NCI-H2227 treated with DMSO at 0.1 percent for 48 hours (cell line): ENCODE data around the gene SYK.
"Not testable (repeated sequence)": the region's sequence is repeated elsewhere in the genome, so short reads cannot be mapped to it uniquely, and the experiment has no call there.

Experiments
- DNase-seq: peaks from one replicate; lab custom pipeline; 2025; lab: John Stamatoyannopoulos, UW

SYK gene

DNA sequence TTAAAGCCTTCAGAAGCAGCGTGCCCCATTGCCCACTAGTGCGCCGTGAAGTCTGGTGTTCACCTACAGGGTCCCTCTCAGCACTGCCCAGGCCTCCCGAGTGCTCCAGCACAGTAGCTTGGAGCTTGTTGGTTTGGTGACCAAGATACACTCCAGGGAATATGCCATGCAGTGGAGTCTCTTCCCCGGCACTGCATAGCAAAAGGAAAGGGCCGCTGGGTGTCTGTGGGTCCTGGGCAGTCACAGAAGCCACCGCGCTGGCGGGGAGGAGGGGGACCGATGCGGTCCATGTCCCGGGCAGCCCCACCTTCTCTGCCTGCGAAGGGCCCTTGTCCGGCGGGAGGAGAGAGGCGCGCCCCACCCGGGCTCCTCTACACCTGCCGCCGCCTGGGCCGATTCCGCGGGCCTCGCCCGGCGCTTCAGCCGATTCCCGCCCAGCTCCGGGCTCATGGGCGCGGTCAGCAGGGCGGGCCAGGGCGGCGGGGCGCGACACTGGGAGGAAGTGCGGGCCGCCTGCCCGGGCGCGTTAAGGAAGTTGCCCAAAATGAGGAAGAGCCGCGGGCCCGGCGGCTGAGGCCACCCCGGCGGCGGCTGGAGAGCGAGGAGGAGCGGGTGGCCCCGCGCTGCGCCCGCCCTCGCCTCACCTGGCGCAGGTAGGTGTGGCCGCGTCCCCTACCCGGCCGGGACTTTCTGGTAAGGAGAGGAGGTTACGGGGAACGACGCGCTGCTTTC, at the start of gene SYK:
Gene SYK (plus strand): TSS at position 579 of the 732 bp plus-strand sequence. CDS start 42,080 bp downstream, outside the sequence.
- DNase-seq: no peak

DNA sequence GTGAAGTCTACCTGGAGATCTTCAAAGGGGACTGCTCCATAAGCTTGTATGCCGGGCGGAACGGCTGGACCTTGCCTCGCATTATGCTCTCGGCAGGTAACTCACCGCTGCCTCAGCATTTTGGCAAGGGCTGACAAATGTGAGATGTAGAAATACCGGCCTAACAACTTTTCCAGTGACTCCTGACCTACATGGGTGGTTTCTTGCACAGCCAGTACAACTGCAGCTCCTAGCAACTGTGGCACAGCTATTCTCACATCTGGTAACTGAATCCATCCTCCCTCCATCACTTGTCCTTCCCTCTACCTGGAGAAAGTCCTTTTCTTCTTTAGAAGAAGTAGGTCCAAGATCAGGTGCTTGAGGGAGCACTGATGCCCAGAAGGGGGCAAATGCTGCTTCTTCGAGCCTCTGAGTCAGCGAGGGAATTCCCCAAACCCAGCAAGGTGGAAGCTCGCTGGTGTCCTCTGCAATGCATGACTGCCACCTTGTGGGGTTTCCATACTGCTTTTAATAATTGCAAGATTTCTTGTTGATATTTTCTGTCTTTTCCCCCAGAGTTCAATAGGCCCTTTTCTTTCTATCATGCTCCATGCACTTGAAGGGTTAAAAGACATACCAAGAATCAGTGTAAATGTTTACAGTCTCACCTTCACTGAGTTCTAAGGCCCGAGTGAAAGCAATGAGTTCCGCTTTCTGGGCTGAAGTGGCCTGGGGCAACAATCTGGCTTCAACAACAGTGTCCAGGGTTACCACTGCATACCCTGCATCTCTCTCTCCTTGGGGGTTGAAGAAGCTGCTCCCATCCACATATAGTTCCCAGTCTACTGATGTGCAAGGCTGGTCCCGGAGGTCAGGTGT, 45.9 kb upstream of the SYK start:
- DNase-seq: peak; percentile 15

GRCh38 chr9:90760577-90760976, 41.0 kb upstream of the SYK start:
- DNase-seq: not testable (repeated sequence)

- DNase-seq: no peak
Measured at GRCh38 chr9:90766731-90767130, 34.9 kb upstream of the SYK start.

DNA sequence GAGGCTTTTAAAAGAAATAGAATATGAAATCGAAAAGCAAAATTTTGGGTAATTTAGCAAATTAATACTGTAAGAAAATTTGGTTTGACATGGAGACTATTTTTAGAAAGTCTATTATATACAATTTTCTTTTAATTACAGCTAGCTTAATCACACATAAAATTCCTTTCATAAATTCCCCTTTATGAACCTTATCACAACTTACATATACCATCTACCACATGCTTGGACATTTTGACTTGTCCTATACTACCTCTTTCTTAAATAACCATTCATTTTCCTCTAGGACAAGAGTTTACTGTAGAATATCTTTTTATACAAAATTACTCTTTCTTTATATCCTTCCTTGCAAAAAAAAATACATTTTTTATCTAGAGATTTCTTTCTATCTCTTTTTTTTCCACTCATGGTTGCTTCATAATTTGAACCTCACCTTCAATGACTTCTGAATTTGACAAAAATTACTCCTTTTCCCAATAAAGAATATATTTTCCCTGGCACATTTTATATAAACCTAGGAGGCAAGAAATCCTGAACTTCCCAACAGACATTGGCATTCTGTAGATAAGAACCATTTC, 34.0 kb upstream of the SYK start:
- DNase-seq: no peak

DNA sequence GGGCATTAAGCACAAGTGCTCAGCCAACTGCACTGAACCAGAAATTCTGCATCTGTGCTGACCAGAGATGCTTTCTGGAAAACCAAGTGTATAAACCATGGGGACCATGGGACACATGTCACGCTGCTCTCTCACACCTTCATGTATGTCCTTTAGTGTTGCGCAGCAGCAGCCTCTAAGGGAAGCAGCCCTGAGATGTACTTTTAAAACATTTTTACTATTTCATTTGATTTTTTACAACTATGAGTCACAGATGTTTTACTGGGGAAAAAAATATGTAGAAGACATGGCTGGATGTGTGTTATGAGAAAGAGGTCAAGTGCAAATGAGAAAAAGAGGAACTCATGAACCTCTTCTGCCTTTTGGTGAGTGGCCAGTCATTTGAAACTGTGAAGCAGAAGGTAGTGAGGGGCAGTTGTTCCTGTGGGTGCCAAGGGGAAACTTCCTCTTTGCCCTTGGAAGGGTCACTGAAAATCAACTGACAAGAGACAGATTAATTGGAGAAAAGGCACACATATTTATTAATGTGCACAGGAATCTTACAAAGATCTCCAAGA, 31.4 kb upstream of the SYK start:
- DNase-seq: no peak

DNA sequence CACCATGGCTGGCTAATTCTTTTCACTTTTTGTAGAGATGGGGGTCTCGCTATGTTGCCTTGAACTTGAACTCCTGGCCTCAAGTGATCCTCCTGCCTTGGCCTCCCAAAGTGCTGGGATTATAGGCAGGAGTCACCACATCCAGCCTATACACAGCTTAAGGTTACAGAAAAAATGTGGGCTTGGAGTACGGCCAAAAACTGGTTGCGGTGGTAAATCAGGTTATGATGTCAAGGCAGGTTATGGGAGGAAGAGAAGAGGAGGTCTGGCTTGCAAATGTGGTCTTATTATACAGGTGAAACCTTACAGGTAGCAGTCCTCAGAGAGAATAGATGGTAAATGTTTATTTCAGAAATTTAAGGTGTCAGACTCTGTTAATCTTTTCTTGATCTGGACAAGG, 30.7 kb upstream of the SYK start:
- no peak for DNase-seq

DNA sequence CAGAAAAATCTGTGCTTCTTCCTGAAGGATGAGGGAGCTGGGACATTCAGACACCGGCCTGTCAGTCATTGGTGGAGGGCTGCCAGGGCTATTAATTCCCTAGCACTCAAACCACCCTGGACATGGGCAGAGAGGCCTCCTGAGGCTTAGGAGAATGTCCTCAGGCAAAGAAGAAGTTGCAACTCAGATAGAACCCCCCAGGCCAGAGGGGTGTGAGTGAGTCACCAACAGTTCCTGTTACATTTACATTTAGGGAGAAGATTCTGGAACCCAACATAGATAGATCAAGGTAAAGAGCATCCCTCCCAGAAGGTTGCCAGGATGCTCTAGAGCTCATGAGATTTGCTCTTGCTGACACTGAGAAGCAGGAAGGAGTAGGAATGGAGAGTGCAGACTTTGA, 29.2 kb upstream of the SYK start:
- no peak for DNase-seq

GRCh38 chr9:90773617-90774016, 28.0 kb upstream of the SYK start:
- no peak for DNase-seq

- no peak for DNase-seq
Measured at GRCh38 chr9:90774071-90774470, 27.5 kb upstream of the SYK start.

DNA sequence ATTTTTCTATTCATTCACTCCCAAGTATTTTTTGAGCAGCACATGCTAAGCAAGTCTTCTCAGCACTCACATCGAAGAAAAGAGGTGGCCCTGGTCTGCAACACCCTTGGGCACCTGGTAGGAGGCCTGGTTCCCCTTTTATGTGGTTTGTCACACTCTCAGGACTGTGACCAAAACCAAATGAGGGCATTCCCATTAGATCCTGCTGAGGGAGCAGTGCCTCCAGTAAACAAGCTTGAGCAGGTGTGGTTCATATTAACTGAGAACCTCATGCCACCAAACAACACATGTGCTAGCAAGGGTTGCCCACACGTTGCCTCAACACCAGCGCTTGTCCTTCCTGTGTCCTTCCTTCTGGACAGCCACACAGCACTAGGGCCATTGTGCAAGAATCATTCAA, 26.9 kb upstream of the SYK start:
- DNase-seq: no peak

- DNase-seq: no peak
Measured at GRCh38 chr9:90775657-90776056, 26.0 kb upstream of the SYK start.

DNA sequence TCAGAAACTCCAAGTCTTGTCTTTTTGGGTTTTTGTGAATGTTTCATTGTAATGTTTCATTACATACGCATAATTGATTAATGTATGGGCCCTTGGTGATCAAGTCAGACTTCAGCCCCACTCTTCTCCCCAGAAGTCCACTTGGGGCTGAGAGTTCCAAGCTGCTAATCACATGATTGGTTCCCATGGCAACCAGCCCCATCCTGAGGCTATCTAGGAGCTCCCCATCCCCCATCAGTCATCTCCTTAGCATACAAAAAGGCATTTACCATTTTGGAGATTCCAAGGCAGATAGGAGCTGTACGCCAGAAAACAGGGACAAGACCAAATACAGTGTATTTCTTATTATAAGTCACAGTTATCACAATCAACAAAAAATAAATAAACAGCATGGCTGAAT, 22.9 kb upstream of the SYK start:
- no peak for DNase-seq

DNA sequence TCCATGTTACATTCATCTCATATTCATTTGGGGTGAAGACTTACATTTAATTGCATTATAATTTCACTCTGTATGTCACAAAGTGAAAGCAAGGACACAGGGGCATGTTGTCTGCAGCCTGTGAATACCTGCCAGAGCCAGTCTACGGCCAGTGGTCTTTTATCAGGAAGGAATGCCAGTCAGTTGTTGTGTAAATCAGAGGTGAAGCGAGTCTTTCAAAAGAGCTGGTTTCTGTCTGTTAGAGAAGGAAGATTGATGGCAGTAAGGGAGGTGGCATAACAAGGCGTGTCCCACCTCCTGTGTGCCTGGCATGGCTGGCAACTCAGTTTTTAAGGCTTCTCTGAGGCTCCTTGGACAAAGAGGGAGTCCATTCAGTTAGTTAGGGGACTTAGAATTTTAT, 18.1 kb upstream of the SYK start:
- DNase-seq: no peak

DNA sequence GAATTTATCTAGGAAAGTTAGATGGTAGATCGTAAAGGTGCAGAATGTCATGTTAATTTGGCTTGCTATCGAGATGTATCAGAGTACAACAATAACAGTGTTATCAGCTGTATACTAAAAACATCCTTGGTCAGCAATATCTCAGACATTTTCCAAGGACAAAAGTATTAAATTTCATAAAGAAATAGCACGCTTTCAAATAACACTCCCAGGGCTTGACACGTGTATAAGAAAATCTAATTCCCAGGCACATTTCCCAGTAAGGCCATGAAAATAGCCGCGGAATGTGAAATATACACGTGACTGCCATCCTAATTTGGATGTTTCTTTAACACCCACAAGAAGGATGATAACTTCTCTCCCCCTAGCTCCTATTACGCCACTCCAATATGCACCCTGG, 17.7 kb upstream of the SYK start:
- no peak for DNase-seq

- no peak for DNase-seq
Measured at GRCh38 chr9:90787771-90788460, 13.7 kb upstream of the SYK start.

DNA sequence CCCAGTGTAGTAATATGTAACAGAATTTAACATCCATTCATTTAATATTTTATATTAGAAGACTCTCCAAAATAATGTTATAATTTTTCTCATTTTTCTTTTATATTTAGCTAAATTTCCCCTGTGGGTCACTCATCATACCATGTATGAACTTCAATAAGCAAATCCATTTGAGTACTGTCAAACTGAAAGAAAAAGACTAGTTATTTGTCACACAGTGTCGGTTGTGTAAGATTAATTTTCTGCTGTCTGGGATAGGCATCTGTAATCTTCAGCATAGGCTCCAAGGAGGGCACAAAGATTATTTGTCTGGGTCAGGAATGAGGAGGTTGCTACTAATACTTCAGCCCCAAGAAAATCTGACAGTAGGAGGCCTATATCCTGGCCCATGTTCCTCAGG, 13.1 kb upstream of the SYK start:
- DNase-seq: not testable (repeated sequence)

- no peak for DNase-seq
Measured at GRCh38 chr9:90789408-90789807, 12.2 kb upstream of the SYK start.

DNA sequence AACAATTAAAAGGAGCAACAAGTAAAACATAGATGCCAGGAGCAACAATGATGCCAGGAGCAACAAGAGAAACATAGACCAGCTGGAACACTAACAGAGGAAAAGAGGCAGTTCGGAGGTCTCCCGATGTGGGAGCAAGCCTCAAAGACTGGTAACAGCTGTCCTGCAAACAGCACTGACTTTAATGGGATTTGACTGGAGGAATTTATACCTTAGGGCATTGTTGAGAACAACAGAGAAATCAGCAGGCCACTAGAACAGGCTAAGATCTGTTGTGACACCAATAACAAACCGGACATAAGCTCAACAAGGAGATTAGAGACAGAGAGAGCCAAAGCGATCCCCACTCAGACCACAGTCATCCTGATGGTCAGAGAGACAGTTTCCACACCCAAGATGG, 11.8 kb upstream of the SYK start:
- no peak for DNase-seq

DNA sequence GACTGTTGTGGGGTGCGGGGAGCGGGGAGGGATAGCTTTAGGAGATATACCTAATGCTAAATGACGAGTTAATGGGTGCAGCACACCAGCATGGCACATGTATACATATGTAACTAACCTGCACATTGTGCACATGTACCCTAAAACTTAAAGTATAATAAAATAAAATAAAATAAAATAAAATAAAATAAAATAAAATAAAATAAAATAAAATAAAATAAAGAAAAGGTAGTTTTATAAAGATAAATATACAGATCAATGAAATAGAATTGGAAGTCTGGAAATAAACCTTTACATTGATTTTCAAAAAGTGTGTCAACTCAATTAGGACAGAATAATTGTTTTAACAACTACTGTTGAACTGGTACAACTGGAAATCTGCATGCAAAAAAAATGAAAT, 8.6 kb upstream of the SYK start:
- not testable (repeated sequence) for DNase-seq

GRCh38 chr9:90793729-90794128, 7.9 kb upstream of the SYK start:
- DNase-seq: no peak

GRCh38 chr9:90795084-90795483, 6.5 kb upstream of the SYK start:
- no peak for DNase-seq
